Uterus (tissue), 2 donors: ENCODE measurements around the gene SMIM5.

Experiments used
- CTCF ChIP-seq, 4 experiments: fragments of 200-600 bp in 2 of 4; fragments of 450-650 bp in 2 of 4; sonication (generic) in 2 of 4; IDR thresholded peaks; one replicate each; pipeline ENCODE4 v1.5.1; 2016 to 2019; ENCODE audit warnings: antibody characterized with exemption in 4 of 4, mild to moderate bottlenecking in 2 of 4, moderate library complexity in 1 of 4
- POLR2A ChIP-seq, 2 donors: fragments of 450-650 bp; IDR thresholded peaks; one replicate each; pipeline ENCODE4 v1.6.1; 2016; ENCODE audit warnings: antibody characterized with exemption in 2 of 2, mild to moderate bottlenecking in 1 of 2, moderate library complexity in 1 of 2

GRCh38 chr17:75668489-75668888 is 35.3 kb downstream of the SMIM5 start:
- TF ChIP-seq CTCF (IDR thresholded peaks at IDR 0.05) = no peak
- no peak for TF ChIP-seq POLR2A (IDR thresholded peaks at IDR 0.05)
